Heart left ventricle (tissue), 13 donors: ENCODE measurements around the gene LGALS7B.

Experiments
- POLR2A ChIP-seq, 2 donors: fragments of 450-650 bp; IDR thresholded peaks; one replicate each; pipeline ENCODE4 v1.6.1; 2017; ENCODE audit warnings: antibody characterized with exemption in 2 of 2, mild to moderate bottlenecking in 2 of 2, moderate library complexity in 2 of 2
- TF ChIP-seq, protein P1 (sequence below), 12 donors: fragments of 200-600 bp; sonication (generic) in 4 of 12; IDR thresholded peaks; one replicate each; pipeline versions ENCODE4 v1.5.0 to v1.8.0; 2018 to 2022; ENCODE audit warnings: antibody characterized with exemption in 12 of 12, mild to moderate bottlenecking in 5 of 12
- donor health status: ischemic (EF 13 %, LVEDD 7.1; RV severe dilation, severe dysfunction).
- donor health status: DM: no; HTN: yes; CAD: no.
- donor health status: DM: no; HTN: no; CAD: no.
- donor health status: ischemic (EF 25% LVEDD 6.9; RV normal size, moderate dysfunction).
- donor health status: ischemic (EF 25% LVEDD 5.7; RV mildly dilated, moderate dysfunction).
- donor health status: ischemic (EF 35%, LVEDD 5.7; RV mildly dilated, moderate dysfunction).
- donor health status: nonischemic (EF 11% LVEDD 7.7; RV severe dilation, severe dysfunction).
- donor health status: DM: yes; HTN: yes; CAD: no.
- donor health status: PGD.
- donor health status: ischemic (EF 29% LVEDD 5.4; RV normal size, mild dysfunction).
- donor health status: nonischemic (EF 23%, LVEDD 6.1; RV moderate dilation, normal function).

DNA sequence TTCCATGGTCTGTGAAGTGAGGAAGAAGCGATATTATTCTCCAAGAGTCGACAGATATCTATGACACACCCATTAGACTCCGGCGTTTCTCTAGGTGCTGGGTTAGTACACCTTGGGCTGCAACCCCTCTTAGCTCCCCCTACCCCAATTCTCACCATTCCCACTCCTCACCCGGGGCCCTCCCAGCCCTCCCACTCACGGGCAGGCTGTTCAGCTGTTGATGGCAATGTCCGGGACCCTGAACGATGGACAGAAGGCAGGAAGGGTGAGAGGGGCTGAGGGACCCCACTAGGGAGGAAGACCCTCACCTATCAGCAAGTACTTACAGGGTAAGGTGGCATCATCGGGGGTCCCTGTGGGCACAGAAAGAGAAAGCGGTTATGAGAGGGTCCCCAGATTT lies 14.5 kb downstream of the LGALS7B start:
- TF ChIP-seq, protein P1, sequence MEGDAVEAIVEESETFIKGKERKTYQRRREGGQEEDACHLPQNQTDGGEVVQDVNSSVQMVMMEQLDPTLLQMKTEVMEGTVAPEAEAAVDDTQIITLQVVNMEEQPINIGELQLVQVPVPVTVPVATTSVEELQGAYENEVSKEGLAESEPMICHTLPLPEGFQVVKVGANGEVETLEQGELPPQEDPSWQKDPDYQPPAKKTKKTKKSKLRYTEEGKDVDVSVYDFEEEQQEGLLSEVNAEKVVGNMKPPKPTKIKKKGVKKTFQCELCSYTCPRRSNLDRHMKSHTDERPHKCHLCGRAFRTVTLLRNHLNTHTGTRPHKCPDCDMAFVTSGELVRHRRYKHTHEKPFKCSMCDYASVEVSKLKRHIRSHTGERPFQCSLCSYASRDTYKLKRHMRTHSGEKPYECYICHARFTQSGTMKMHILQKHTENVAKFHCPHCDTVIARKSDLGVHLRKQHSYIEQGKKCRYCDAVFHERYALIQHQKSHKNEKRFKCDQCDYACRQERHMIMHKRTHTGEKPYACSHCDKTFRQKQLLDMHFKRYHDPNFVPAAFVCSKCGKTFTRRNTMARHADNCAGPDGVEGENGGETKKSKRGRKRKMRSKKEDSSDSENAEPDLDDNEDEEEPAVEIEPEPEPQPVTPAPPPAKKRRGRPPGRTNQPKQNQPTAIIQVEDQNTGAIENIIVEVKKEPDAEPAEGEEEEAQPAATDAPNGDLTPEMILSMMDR (IDR thresholded peaks at IDR 0.05), result no peak
- no peak for TF ChIP-seq POLR2A (IDR thresholded peaks at IDR 0.05)
